GM18867 (cell line): ENCODE results near the gene TKTL1.
A peak's percentile ranks its signal among the peaks of the same experiment; 100 is the strongest.
"Not testable (repeated sequence)": the region's sequence is repeated elsewhere in the genome, so short reads cannot be mapped to it uniquely, and the experiment has no call there.

ENCODE experiments used
- ATAC-seq: cut with Tn5 transposase; IDR thresholded peaks from one replicate; pipeline ENCODE4 v1.9.1; 2021; ENCODE audit warnings: mild to moderate bottlenecking, moderate library complexity; ENCODE audit not compliant: unreplicated experiment

Gene TKTL1, protein sequence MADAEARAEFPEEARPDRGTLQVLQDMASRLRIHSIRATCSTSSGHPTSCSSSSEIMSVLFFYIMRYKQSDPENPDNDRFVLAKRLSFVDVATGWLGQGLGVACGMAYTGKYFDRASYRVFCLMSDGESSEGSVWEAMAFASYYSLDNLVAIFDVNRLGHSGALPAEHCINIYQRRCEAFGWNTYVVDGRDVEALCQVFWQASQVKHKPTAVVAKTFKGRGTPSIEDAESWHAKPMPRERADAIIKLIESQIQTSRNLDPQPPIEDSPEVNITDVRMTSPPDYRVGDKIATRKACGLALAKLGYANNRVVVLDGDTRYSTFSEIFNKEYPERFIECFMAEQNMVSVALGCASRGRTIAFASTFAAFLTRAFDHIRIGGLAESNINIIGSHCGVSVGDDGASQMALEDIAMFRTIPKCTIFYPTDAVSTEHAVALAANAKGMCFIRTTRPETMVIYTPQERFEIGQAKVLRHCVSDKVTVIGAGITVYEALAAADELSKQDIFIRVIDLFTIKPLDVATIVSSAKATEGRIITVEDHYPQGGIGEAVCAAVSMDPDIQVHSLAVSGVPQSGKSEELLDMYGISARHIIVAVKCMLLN

DNA sequence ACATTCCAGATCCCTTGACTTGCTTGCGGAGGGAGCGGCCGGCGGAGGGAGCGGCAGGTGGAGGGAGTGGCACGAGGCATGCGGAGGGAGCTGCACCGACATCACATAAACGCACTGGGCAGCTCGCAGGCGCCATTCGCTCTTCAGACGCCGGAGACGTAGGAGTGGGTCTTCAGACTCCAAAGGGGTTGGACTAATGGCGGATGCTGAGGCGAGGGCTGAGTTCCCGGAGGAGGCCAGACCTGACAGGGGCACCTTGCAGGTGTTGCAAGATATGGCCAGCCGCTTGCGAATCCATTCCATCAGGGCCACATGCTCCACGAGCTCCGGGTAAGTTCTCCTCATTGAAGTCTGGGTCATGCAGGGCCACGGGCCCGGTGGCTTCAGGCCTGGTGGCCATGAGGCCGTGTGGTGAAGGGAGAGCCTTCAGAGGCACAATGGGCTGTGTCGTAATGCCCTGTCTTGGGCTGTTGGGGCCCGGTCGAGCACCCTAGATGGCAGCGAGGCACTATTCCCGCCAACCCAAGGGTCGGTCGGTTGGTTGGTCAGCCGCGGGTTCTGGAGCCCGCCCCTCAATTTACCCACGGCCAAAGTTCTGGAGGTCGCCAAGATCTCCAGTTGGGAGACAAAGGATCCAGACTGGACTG, at the start of gene TKTL1:
TKTL1 (plus strand) TSS at position 132 of the 647 bp plus-strand sequence; CDS start at position 197, 65 bp downstream.
- no peak for ATAC-seq

DNA sequence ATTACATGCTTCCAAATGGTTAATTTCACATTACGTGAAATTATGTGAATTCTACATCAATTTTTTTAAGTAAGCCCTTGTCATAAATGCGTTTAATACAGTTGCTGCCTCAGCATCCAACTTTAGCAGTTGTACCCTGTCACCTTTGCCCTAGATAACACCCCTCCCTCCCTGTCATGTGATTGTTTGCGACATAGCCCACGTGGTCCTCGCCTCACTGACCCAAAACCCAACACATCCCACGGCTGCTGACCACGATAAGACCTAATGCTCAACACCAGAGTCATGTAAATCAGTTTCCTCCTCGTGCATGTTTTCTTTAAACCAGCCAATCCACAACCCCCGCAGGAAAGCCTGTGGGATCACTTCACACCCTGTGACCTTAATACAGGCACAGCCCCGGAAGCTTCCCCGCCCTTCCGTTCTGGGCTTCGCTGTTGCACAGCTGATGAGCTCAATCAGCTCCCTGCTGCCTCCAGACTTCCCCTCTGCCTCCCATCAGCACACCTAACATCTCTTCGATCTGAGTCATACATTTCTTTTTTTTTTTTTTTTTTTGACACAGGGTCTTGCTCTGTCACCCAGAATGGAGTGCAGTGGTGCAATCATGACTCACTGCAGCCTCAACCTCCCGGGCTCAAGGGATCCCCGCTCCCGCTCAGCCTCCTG, 48.1 kb upstream of the TKTL1 start:
- peak; percentile 77 for ATAC-seq

- peak; percentile 18 for ATAC-seq
These were observed 47.5 kb upstream of the TKTL1 start for GRCh38 chrX:154248076-154248475.

GRCh38 chrX:154257282-154257681, 38.3 kb upstream of the TKTL1 start, which contains the start of gene OPN1MW3:
Gene OPN1MW3, plus strand, starts transcription at chrX:154257582. Its CDS starts 38 bp downstream, at chrX:154257620.
- not testable (repeated sequence) for ATAC-seq

DNA sequence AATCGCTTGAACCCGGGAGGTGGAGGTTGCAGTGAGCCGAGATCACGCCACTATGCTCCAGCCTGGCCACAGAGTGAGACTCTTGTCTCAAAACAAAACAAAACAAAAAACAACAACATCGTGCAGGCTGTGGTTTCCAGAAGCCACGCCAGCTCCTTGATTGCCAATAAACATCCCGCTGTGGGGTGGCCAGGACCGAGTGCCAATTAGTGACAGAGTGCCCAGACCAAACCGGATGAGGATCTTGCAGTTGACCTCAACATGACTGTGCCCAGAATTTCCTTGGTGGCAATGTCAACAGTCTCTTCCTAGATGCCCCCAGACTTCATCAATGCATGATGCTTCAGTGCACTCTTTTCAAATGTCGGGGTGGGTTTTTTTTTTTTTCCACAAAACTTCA, 36.9 kb upstream of the TKTL1 start:
- ATAC-seq, result not testable (repeated sequence)

- ATAC-seq, result not testable (repeated sequence)
These were observed 32.5 kb upstream of the TKTL1 start for GRCh38 chrX:154263072-154263471.

DNA sequence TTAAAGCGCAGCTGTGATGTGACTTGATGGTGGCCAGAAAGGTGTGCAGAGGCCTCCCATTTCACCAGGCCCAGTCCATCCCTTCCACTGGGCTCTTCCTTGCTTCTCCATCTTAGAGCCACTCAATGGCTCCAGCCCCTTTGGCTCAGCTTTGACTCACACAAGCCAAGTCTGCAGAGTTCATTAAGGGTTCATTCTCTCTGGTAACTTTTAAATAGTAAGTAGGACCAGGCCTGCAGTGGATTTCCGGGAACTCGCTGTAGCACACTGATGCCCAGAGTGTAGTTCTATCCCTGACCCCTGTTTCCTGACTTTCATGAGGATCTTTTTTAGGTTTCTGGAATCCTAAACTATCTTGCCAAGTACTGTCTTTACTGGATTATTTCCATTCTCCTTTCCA, 26.4 kb upstream of the TKTL1 start:
- not testable (repeated sequence) for ATAC-seq

GRCh38 chrX:154284489-154285338, 10.9 kb upstream of the TKTL1 start:
- ATAC-seq, result peak; percentile 86

DNA sequence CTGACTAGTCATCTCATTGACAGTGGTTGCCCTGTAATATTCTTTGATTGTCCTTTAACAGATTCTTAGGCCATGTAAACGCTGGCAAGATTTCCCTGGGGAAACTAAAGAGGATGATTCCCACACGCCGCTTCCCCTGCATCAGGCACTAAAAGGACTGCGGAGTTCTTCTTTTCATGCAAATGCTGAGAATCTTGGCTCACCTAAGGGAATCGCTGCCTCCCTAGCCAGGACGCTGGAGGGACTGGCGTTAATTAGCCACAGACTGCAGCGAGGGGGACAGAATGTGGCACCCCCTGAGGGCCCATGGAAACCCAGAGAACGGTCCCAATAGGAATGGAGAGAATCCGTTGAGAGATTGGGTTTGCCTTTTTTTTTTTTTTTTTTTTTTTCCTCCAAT, 9.2 kb upstream of the TKTL1 start:
- not testable (repeated sequence) for ATAC-seq

GRCh38 chrX:154294791-154295574, 612 bp upstream of the TKTL1 start, which contains the start of gene TEX28:
Gene TEX28, minus strand, starts transcription at chrX:154295124. Its CDS starts 3,007 bp downstream, at chrX:154292117.
- ATAC-seq, result no peak

GRCh38 chrX:154296731-154297130, 1.1 kb downstream of the TKTL1 start:
- ATAC-seq, result no peak

DNA sequence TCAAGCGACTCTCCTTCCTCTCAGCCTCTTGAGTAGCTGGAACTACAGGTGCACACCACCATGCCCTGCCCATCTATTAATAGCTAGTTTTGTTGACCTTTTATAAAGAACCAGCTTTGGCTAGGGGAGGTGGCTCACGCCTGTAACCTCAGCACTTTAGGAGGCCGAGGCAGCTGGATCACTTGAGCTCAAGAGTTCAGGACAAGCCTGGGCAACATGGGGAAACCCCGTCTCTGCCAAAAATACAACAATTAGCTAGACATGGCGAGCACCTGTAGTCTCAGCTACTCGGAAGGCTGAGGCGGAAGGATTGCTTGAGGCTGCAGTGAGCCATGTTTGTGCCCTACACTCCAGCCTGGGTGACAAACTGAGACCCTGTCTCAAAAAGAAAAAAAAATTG, 2.7 kb downstream of the TKTL1 start:
- ATAC-seq, result no peak

GRCh38 chrX:154300816-154301215, 5.2 kb downstream of the TKTL1 start:
- ATAC-seq, result no peak

DNA sequence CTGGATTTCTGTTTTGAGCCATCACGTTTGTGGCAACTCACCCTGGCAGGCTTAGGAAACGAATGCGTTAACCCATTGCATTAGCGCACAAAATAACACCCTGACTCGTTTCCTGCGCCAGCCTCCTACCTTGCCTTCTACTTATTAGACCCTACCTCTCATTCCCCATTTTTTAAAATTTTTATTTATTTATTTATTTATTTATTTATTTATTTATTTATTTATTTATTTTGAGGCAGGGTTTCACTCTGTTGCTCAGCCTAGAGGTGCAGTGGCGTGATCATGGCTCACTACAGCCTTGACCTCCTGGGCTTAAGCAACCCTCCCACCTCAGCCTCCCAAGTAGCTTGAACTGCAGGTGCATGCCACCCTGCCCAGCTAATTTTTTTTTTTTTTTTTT, 7.4 kb downstream of the TKTL1 start:
- ATAC-seq, result not testable (repeated sequence)

DNA sequence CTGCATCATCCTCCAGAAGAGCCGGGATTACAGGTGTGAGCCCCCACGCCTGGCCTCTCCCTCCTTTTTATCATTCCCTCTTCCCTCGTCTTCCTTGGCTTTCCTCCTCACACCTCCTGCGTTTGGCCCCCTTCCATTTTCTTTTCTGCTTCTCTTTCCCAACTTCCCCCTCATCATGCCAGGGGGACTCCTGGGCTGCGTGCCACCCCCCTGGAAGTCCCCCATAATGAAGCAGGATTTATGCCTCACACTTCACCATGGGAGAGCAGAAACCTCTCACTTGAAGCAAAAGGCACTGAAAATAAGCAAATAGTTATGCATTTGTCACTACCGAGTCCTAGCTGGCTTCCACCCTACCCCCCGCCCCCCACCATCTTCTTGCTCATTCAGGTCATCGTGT, 7.9 kb downstream of the TKTL1 start:
- ATAC-seq, result no peak

GRCh38 chrX:154304846-154305245, 9.3 kb downstream of the TKTL1 start:
- no peak for ATAC-seq

- no peak for ATAC-seq
These were observed 10.1 kb downstream of the TKTL1 start for GRCh38 chrX:154305541-154306205.

DNA sequence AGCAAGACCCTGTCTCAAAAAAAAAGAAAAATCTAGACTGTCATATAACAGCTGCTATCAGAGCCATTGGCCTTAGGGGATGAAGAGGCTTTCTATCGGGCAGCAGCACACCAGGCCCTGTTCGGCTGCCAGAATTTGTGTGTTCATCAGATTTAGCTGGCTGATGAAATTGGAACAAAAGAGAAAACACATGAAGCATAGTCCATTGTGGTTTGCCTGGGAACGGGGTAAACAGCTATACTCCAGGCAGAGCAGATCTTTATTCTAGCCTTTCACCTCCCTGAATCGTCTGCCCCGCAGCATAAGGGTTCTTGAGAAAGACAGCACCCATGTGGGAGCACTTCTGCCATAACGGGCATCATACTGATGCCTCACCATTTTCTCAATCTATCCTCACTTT, 11.6 kb downstream of the TKTL1 start:
- ATAC-seq, result no peak
